Memory B cell (primary cell): ENCODE measurements around the gene NEK1.

Experiments
- ATAC-seq: fragments of 150-1000 bp; cut with Tn5 transposase; 2 replicates; pipeline ENCODE4 v1.10.0; 2021; ENCODE audit warnings: low read depth, mild to moderate bottlenecking, moderate library complexity
- DNase-seq, 2 donors: peaks; one replicate each; pipeline ENCODE4 v3.0.0; 2022; ENCODE audit warnings: low spot score in 2 of 2
- H3K27ac Mint-ChIP-seq: one replicate; pipeline ENCODE4 v1.8.0; 2022; ENCODE audit warnings: mild to moderate bottlenecking, moderate library complexity, mixed read lengths
- H3K27me3 Mint-ChIP-seq: one replicate; pipeline ENCODE4 v1.8.0; 2022; ENCODE audit warnings: mixed read lengths
- H3K36me3 Mint-ChIP-seq: one replicate; pipeline ENCODE4 v1.8.0; 2022; ENCODE audit warnings: mild to moderate bottlenecking, mixed read lengths
- H3K4me1 Mint-ChIP-seq: one replicate; pipeline ENCODE4 v1.8.0; 2022; ENCODE audit warnings: mixed read lengths
- H3K4me3 Mint-ChIP-seq: one replicate; pipeline ENCODE4 v1.8.0; 2022; ENCODE audit warnings: mild to moderate bottlenecking, moderate library complexity, mixed read lengths
- H3K9me3 Mint-ChIP-seq: one replicate; pipeline ENCODE4 v1.8.0; 2022; ENCODE audit warnings: mixed read lengths

The NEK1 gene

DNA sequence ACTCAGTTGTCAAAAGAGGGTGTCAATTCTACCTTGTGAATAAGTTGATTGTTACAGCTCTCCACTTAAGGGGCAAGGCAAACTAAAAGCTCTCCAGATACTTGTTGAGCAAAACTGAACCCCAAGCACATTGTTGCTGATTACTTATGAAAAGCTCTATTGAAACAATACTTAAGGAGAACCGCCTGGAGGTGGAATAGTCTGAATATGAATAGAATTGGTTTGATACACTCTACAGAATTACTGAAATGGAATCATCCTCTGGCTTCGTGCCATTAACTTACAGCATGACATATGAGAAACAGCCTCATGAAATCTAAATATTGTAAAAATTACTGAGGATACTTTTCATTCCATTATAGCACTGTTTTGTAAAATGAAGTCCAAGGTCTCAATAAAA lies 214.6 kb downstream of the NEK1 start:
- H3K27me3 Mint-ChIP-seq = no peaks in the 10 kb centered on the region
- H3K4me1 Mint-ChIP-seq = no peaks in the 10 kb centered on the region
- ATAC-seq = no peak
- H3K27ac Mint-ChIP-seq = no peak overlapping the region
- no peak for DNase-seq
- peaks cover 22% of the 10 kb centered on the region for H3K36me3 Mint-ChIP-seq
- H3K9me3 Mint-ChIP-seq = no peaks in the 10 kb centered on the region
- H3K4me3 Mint-ChIP-seq = no peak overlapping the region

DNA sequence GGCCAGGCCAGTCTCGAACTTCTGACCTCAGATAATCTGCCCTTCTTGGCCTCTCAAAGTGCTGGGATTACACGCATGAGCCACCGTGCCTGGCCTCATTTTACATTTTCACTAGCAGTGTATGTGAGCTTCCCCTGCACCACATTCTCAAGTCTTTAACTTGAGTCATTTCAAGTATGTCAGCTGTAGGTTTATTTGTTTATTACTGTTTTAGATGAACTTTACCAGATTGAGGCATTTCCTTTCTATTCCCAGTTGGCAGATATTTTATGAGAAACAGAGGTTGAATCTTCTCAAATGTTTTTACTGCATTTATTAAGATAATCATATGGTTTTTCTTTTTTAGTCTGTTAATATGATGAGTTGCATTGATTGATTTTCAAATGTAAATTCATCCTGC lies 227.0 kb downstream of the NEK1 start:
- H3K9me3 Mint-ChIP-seq = peaks cover 11% of the 10 kb centered on the region
- H3K4me1 Mint-ChIP-seq = peaks cover 5% of the 10 kb centered on the region
- no peaks in the 10 kb centered on the region for H3K36me3 Mint-ChIP-seq
- no peak overlapping the region for H3K4me3 Mint-ChIP-seq
- no peaks in the 10 kb centered on the region for H3K27me3 Mint-ChIP-seq
- no peak overlapping the region for H3K27ac Mint-ChIP-seq
- ATAC-seq (no peak), DNase-seq (no peak)

GRCh38 chr4:169384779-169385178 lies 227.6 kb downstream of the NEK1 start:
- no peak overlapping the region for H3K4me3 Mint-ChIP-seq
- no peak overlapping the region for H3K27ac Mint-ChIP-seq
- no peaks in the 10 kb centered on the region for H3K36me3 Mint-ChIP-seq
- H3K9me3 Mint-ChIP-seq = peaks cover 11% of the 10 kb centered on the region
- peaks cover 5% of the 10 kb centered on the region for H3K4me1 Mint-ChIP-seq
- DNase-seq (no peak), ATAC-seq (no peak)
- H3K27me3 Mint-ChIP-seq = no peaks in the 10 kb centered on the region

GRCh38 chr4:169383724-169384123 lies 228.7 kb downstream of the NEK1 start:
- no peak for ATAC-seq
- Mint-ChIP-seq H3K27ac (no peak overlapping the region), H3K9me3 (peaks cover 11% of the 10 kb centered on the region), H3K27me3 (no peaks in the 10 kb centered on the region), H3K4me1 (peaks cover 5% of the 10 kb centered on the region), H3K4me3 (no peak overlapping the region), H3K36me3 (no peaks in the 10 kb centered on the region)
- DNase-seq = no peak

- H3K36me3 Mint-ChIP-seq = peaks cover 6% of the 10 kb centered on the region
- ATAC-seq (no peak), DNase-seq (no peak)
- no peaks in the 10 kb centered on the region for H3K4me1 Mint-ChIP-seq
- no peak overlapping the region for H3K27ac Mint-ChIP-seq
- H3K4me3 Mint-ChIP-seq = no peak overlapping the region
- H3K9me3 Mint-ChIP-seq = peaks cover 19% of the 10 kb centered on the region
- H3K27me3 Mint-ChIP-seq = no peaks in the 10 kb centered on the region
These were observed 232.7 kb downstream of the NEK1 start for GRCh38 chr4:169379688-169380087.

- Mint-ChIP-seq H3K27me3 (no peaks in the 10 kb centered on the region), H3K4me1 (no peaks in the 10 kb centered on the region), H3K9me3 (peaks cover 19% of the 10 kb centered on the region), H3K36me3 (peaks cover 6% of the 10 kb centered on the region), H3K27ac (no peak overlapping the region), H3K4me3 (no peak overlapping the region)
- no peak for ATAC-seq
- DNase-seq = no peak
These were observed 235.0 kb downstream of the NEK1 start for GRCh38 chr4:169377367-169377766.

DNA sequence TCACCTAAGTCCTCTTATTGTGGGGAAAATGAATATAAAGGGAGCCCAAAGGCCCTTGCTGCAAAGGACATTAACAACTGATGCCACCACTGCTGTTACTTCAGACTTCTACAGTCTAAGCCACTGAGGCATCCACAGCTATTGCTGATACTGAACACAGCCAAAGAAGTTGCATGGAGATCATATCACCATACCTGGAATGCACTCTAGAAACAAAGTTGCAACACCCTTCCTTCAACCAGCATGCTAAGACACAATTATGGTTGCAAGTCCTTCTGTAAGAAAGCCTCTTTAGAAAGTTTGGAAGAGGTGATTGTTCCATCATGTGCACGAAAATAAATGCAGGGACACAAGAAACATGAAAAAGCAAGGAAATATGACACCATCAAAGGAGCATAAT lies 236.0 kb downstream of the NEK1 start:
- H3K36me3 Mint-ChIP-seq = peaks cover 6% of the 10 kb centered on the region
- ATAC-seq (no peak), DNase-seq (no peak)
- no peaks in the 10 kb centered on the region for H3K4me1 Mint-ChIP-seq
- H3K4me3 Mint-ChIP-seq = no peak overlapping the region
- H3K27ac Mint-ChIP-seq = no peak overlapping the region
- no peaks in the 10 kb centered on the region for H3K27me3 Mint-ChIP-seq
- H3K9me3 Mint-ChIP-seq = peaks cover 15% of the 10 kb centered on the region

DNA sequence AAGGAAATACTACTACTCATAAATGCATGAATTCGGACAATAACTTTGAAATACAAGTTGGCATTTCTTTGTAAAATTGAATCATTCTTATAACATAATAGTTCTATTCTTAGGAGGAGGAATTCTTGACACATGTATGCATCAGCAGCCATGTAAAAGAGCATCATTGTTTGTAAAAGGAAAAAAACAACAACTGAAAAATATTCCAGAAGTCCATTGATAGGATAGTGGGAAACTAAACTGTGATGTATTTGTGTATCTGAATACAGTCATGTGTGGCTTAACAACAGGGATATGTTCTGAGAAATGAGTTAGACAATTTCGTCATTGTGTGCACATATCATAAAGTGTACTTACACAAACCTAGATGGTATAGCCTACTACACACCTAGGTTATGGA lies 239.6 kb downstream of the NEK1 start:
- Mint-ChIP-seq H3K27me3 (no peaks in the 10 kb centered on the region), H3K4me1 (no peaks in the 10 kb centered on the region), H3K36me3 (peaks cover 6% of the 10 kb centered on the region), H3K4me3 (no peak overlapping the region), H3K9me3 (peaks cover 10% of the 10 kb centered on the region), H3K27ac (no peak overlapping the region)
- DNase-seq (no peak), ATAC-seq (no peak)

DNA sequence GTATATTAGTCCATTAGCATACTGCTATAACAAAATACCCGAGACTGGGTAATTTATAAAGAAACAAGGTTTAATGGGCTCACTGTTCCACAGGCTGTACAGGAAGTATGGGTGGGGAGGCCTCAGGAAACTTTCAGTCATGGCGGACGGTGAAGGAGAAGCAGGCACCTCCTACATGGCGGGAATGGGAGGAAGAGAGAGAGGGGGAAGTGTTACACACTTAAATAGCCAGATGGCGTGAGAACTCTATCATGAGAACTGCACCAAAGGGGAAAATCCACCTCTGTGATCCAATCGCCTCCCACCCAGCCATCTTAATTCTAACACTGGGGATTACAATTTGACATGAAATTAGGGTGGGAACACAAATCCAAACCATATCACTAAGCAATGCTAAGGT lies 242.7 kb downstream of the NEK1 start:
- H3K9me3 Mint-ChIP-seq = peaks cover 4% of the 10 kb centered on the region
- ATAC-seq (no peak), DNase-seq (no peak)
- no peaks in the 10 kb centered on the region for H3K4me1 Mint-ChIP-seq
- H3K4me3 Mint-ChIP-seq = no peak overlapping the region
- H3K36me3 Mint-ChIP-seq = no peaks in the 10 kb centered on the region
- H3K27me3 Mint-ChIP-seq = no peaks in the 10 kb centered on the region
- no peak overlapping the region for H3K27ac Mint-ChIP-seq

DNA sequence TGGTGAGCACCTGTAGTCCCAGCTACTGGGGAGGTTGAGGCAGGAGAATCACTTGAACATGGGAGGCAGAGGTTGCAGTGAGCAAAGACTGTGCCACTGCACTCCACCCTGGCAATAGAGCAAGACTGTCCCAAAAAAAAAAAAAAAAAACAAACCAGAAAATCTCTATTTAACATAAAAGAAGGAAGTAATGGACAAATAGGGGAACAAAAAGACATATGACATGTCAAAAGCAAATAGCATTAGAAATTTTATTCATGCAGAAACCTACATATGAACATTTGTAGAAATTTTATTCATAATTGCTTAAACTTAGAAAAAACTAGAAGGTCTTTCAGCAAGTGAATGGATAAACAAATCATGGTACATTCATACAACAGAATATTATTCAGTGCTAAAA lies 244.6 kb downstream of the NEK1 start:
- no peaks in the 10 kb centered on the region for H3K27me3 Mint-ChIP-seq
- peaks cover 4% of the 10 kb centered on the region for H3K9me3 Mint-ChIP-seq
- H3K27ac Mint-ChIP-seq = no peak overlapping the region
- DNase-seq (no peak), ATAC-seq (no peak)
- H3K4me1 Mint-ChIP-seq = no peaks in the 10 kb centered on the region
- H3K36me3 Mint-ChIP-seq = no peaks in the 10 kb centered on the region
- no peak overlapping the region for H3K4me3 Mint-ChIP-seq

GRCh38 chr4:169366821-169367220 lies 245.6 kb downstream of the NEK1 start:
- Mint-ChIP-seq H3K27me3 (peaks cover 2% of the 10 kb centered on the region), H3K4me1 (no peaks in the 10 kb centered on the region), H3K9me3 (peaks cover 4% of the 10 kb centered on the region), H3K4me3 (no peak overlapping the region), H3K36me3 (no peaks in the 10 kb centered on the region), H3K27ac (no peak overlapping the region)
- DNase-seq = no peak
- ATAC-seq = no peak

DNA sequence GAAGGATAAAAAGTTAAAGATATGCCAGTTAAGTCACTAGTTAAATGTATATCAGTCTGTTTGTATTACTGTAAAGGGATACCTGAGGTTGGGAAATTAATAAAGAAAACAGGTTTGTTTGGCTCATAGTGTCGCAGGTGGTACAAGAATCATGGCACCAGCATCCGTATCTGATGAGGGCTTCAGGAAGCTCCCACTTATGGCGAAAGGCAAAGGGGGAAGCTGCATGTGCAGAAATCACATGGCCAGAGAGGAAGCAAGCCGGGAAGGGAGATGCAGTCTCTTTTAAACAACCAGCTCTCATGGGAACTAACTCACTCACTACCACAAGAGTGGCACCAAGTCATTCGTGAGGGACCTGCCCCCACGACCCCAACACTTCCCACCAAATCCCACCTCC lies 249.8 kb downstream of the NEK1 start:
- H3K27me3 Mint-ChIP-seq = peaks cover 3% of the 10 kb centered on the region
- H3K4me3 Mint-ChIP-seq = no peak overlapping the region
- H3K27ac Mint-ChIP-seq = no peak overlapping the region
- peaks cover 4% of the 10 kb centered on the region for H3K9me3 Mint-ChIP-seq
- ATAC-seq (no peak), DNase-seq (no peak)
- no peaks in the 10 kb centered on the region for H3K4me1 Mint-ChIP-seq
- no peaks in the 10 kb centered on the region for H3K36me3 Mint-ChIP-seq

GRCh38 chr4:169361756-169362155 lies 250.6 kb downstream of the NEK1 start:
- Mint-ChIP-seq H3K36me3 (no peaks in the 10 kb centered on the region), H3K9me3 (peaks cover 4% of the 10 kb centered on the region), H3K4me3 (no peak overlapping the region), H3K27me3 (peaks cover 3% of the 10 kb centered on the region), H3K27ac (no peak overlapping the region), H3K4me1 (no peaks in the 10 kb centered on the region)
- no peak for DNase-seq
- no peak for ATAC-seq

- no peak for ATAC-seq
- no peaks in the 10 kb centered on the region for H3K36me3 Mint-ChIP-seq
- H3K4me1 Mint-ChIP-seq = no peaks in the 10 kb centered on the region
- H3K9me3 Mint-ChIP-seq = no peaks in the 10 kb centered on the region
- no peak overlapping the region for H3K27ac Mint-ChIP-seq
- DNase-seq = no peak
- no peak overlapping the region for H3K4me3 Mint-ChIP-seq
- peaks cover 3% of the 10 kb centered on the region for H3K27me3 Mint-ChIP-seq
These were observed 252.4 kb downstream of the NEK1 start for GRCh38 chr4:169359961-169360360.

- H3K27me3 Mint-ChIP-seq = peaks cover 1% of the 10 kb centered on the region
- no peak for ATAC-seq
- H3K27ac Mint-ChIP-seq = no peak overlapping the region
- H3K9me3 Mint-ChIP-seq = no peaks in the 10 kb centered on the region
- H3K36me3 Mint-ChIP-seq = no peaks in the 10 kb centered on the region
- no peak for DNase-seq
- H3K4me3 Mint-ChIP-seq = no peak overlapping the region
- no peaks in the 10 kb centered on the region for H3K4me1 Mint-ChIP-seq
These were observed 260.0 kb downstream of the NEK1 start for GRCh38 chr4:169352360-169352759.

DNA sequence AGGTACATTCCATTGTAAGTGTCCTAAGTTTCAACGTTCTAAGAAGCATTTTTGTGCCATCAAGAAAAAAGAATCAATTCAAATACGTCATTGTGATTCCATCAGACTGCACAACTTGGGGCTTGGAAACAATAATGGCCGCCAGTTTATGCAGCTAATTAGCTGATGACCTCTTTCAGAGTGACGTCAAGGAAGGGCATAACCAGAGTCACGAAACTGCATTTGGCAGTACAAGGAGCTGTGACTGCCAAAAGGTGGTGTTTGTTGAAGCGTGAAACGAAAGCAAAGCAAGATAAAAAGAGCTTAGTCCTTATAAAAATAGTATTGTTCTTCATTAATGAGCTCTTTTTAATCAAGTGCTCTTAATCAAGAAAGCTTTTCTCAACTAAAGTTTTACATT lies 260.5 kb downstream of the NEK1 start:
- H3K4me1 Mint-ChIP-seq = no peaks in the 10 kb centered on the region
- H3K36me3 Mint-ChIP-seq = no peaks in the 10 kb centered on the region
- ATAC-seq (no peak), DNase-seq (no peak)
- H3K9me3 Mint-ChIP-seq = no peaks in the 10 kb centered on the region
- H3K27ac Mint-ChIP-seq = no peak overlapping the region
- H3K4me3 Mint-ChIP-seq = no peak overlapping the region
- peaks cover 1% of the 10 kb centered on the region for H3K27me3 Mint-ChIP-seq
